Nephron progenitor cell (in vitro differentiated cells): ENCODE data around the gene PATJ.

Experiments
- DNase-seq: peaks from one replicate; pipeline ENCODE4 v3.0.0; 2021
- H3K27ac Mint-ChIP-seq: 2 replicates; pipeline ENCODE4 v1.8.0; 2021; ENCODE audit warnings: mild to moderate bottlenecking, moderate library complexity, mixed read lengths
- H3K27me3 Mint-ChIP-seq: 2 replicates; pipeline ENCODE4 v1.8.0; 2021; ENCODE audit warnings: mild to moderate bottlenecking, low read depth, mixed read lengths; ENCODE audit not compliant: poor library complexity
- H3K36me3 Mint-ChIP-seq: 2 replicates; pipeline ENCODE4 v1.8.0; 2021; ENCODE audit warnings: low read depth, mixed read lengths
- H3K4me1 Mint-ChIP-seq: 2 replicates; pipeline ENCODE4 v1.8.0; 2021; ENCODE audit warnings: mixed read lengths
- H3K4me3 Mint-ChIP-seq: 2 replicates; pipeline ENCODE4 v1.8.0; 2021; ENCODE audit warnings: mild to moderate bottlenecking, moderate library complexity, mixed read lengths
- H3K9me3 Mint-ChIP-seq: 2 replicates; pipeline ENCODE4 v1.8.0; 2021; ENCODE audit warnings: mild to moderate bottlenecking, moderate library complexity, mixed read lengths
- CTCF ChIP-seq: fragments of 200-600 bp; sonication (generic); IDR thresholded peaks from 2 replicates; pipeline ENCODE4 v1.5.0; 2021; ENCODE audit warnings: antibody characterized with exemption

The PATJ gene

GRCh38 chr1:61732726-61733125 lies 9.6 kb upstream of the PATJ start:
- DNase-seq: no peak

GRCh38 chr1:61740751-61741700 lies 1.3 kb upstream of the PATJ start:
- Mint-ChIP-seq H3K4me3 (peak overlapping the region; percentile 88), H3K36me3 (no peaks in the 10 kb centered on the region), H3K9me3 (no peaks in the 10 kb centered on the region), H3K4me1 (peaks cover 18% of the 10 kb centered on the region), H3K27ac (no peak overlapping the region), H3K27me3 (peaks cover 13% of the 10 kb centered on the region)
- no peak for DNase-seq
- TF ChIP-seq CTCF: no peak

More at GRCh38 chr1:61732726-61733125, 9.6 kb upstream of the PATJ start:
- no peaks in the 10 kb centered on the region for H3K36me3 Mint-ChIP-seq
- no peak overlapping the region for H3K27ac Mint-ChIP-seq
- no peaks in the 10 kb centered on the region for H3K9me3 Mint-ChIP-seq
- no peak overlapping the region for H3K4me3 Mint-ChIP-seq
- H3K4me1 Mint-ChIP-seq: no peaks in the 10 kb centered on the region
- no peak for TF ChIP-seq CTCF
- peaks cover 11% of the 10 kb centered on the region for H3K27me3 Mint-ChIP-seq

GRCh38 chr1:61742620-61743430 lies 545 bp downstream of the PATJ start:
- peaks cover 4% of the 10 kb centered on the region for H3K36me3 Mint-ChIP-seq
- no peak for TF ChIP-seq CTCF
- peaks cover 18% of the 10 kb centered on the region for H3K4me1 Mint-ChIP-seq
- no peak overlapping the region for H3K27ac Mint-ChIP-seq
- H3K27me3 Mint-ChIP-seq: peaks cover 13% of the 10 kb centered on the region
- H3K9me3 Mint-ChIP-seq: no peaks in the 10 kb centered on the region
- peak overlapping the region; percentile 78 for H3K4me3 Mint-ChIP-seq
- peak; percentile 71 for DNase-seq

GRCh38 chr1:61743431-61743705 lies 1.1 kb downstream of the PATJ start:
- peaks cover 18% of the 10 kb centered on the region for H3K4me1 Mint-ChIP-seq
- DNase-seq: no peak
- peaks cover 13% of the 10 kb centered on the region for H3K27me3 Mint-ChIP-seq
- no peak overlapping the region for H3K27ac Mint-ChIP-seq
- H3K4me3 Mint-ChIP-seq: peak overlapping the region; percentile 78
- H3K9me3 Mint-ChIP-seq: no peaks in the 10 kb centered on the region
- TF ChIP-seq CTCF: no peak
- H3K36me3 Mint-ChIP-seq: peaks cover 4% of the 10 kb centered on the region

GRCh38 chr1:61743716-61744580 lies 1.7 kb downstream of the PATJ start:
- no peak for TF ChIP-seq CTCF
- no peaks in the 10 kb centered on the region for H3K9me3 Mint-ChIP-seq
- peaks cover 4% of the 10 kb centered on the region for H3K36me3 Mint-ChIP-seq
- peaks cover 9% of the 10 kb centered on the region for H3K27me3 Mint-ChIP-seq
- H3K27ac Mint-ChIP-seq: no peak overlapping the region
- peak overlapping the region; percentile 78 for H3K4me3 Mint-ChIP-seq
- peaks cover 18% of the 10 kb centered on the region for H3K4me1 Mint-ChIP-seq
- DNase-seq: no peak
